ENCODE measurements around the gene MOB4. TPM values are rescaled to one million over a fixed set of nuclear protein-coding genes. Genes with fewer than 3 reads are reported as not detected.
"Not testable (repeated sequence)": the region's sequence is repeated elsewhere in the genome, so short reads cannot be mapped to it uniquely, and the experiment has no call there.

MOB4 gene
- total RNA-seq, 1 donor from 2014 or later, result 28.0 TPM

DNA sequence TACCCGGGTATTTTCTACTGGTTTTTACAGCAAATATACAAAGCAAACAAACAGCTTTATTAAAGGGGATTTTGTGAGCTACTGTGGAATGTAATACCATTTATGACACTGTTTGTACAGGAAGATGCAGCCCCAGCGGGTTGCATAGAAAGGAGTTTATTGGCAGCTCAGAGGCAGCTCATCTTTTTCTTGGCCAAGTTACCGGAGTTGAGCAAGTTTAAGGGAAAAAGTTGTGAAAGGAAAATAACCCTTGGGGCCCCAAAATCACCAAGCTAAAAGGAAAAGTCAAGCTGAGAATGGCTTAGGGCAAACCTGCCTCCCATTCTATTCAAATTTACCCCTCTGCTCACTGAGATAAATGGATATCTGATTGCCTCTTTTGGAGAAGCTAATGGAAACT lies 60.8 kb downstream of the MOB4 start:
- DNase-seq (ENCODE audit: low read depth, low spot score), result no peak
- Mint-ChIP-seq H3K27me3 (ENCODE audit: low read depth) (no peaks in the 10 kb centered on the region), H3K27ac (ENCODE audit: unreplicated experiment) (no peak overlapping the region), H3K36me3 (ENCODE audit: low read depth) (peaks cover 37% of the 10 kb centered on the region), H3K4me3 (no peak overlapping the region), H3K4me1 (no peaks in the 10 kb centered on the region), H3K9me3 (peaks cover 9% of the 10 kb centered on the region)
- TF ChIP-seq CTCF (conservative IDR thresholded peaks at IDR 0.05), result no peak

DNA sequence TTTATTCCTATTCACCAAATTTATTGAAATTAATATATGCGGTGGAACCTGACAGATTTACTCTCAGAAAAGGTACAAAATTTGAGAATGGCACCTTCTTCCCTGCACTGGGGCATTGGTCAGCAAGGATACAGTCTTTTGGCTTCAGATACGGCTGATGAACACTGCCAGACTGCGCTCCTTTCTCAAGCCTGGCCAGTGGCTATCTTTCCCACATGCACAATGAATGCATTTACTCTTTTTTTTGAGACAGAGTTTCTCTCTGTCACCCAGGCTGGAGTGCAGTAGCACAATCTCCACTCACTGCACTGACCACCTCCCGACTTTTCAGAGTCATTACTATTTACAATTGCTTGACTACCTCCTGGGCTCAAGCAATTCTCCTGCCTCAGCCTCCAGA lies 61.6 kb downstream of the MOB4 start:
- H3K36me3 Mint-ChIP-seq (ENCODE audit: low read depth), result peaks cover 29% of the 10 kb centered on the region
- no peak overlapping the region for H3K27ac Mint-ChIP-seq (ENCODE audit: unreplicated experiment)
- no peaks in the 10 kb centered on the region for H3K4me1 Mint-ChIP-seq
- no peak overlapping the region for H3K4me3 Mint-ChIP-seq
- no peaks in the 10 kb centered on the region for H3K27me3 Mint-ChIP-seq (ENCODE audit: low read depth)
- no peak for DNase-seq (ENCODE audit: low read depth, low spot score)
- peaks cover 9% of the 10 kb centered on the region for H3K9me3 Mint-ChIP-seq
- TF ChIP-seq CTCF (conservative IDR thresholded peaks at IDR 0.05), result no peak

DNA sequence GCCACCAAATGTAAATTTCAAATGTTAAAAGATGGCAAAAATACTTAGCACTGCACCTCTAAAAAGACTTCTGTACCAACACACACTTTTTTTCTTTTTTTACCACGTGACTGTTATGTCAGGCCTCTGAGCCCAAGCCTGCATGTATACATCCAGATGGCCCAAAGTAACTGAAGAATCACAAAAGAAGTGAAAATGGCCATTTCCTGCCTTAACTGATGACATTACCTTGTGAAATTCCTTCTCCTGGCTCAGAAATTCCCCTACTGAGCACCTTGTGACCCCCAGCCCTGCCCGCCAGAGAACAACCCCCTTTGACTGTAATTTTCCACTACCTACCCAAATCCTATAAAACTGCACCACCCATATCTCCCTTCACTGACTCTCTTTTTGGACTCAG lies 62.4 kb downstream of the MOB4 start:
- not testable (repeated sequence) for H3K27ac Mint-ChIP-seq (ENCODE audit: unreplicated experiment); H3K4me1 Mint-ChIP-seq; H3K27me3 Mint-ChIP-seq (ENCODE audit: low read depth); H3K9me3 Mint-ChIP-seq; H3K4me3 Mint-ChIP-seq; DNase-seq (ENCODE audit: low read depth, low spot score)
- H3K36me3 Mint-ChIP-seq (ENCODE audit: low read depth), result peaks cover 20% of the 10 kb centered on the region

DNA sequence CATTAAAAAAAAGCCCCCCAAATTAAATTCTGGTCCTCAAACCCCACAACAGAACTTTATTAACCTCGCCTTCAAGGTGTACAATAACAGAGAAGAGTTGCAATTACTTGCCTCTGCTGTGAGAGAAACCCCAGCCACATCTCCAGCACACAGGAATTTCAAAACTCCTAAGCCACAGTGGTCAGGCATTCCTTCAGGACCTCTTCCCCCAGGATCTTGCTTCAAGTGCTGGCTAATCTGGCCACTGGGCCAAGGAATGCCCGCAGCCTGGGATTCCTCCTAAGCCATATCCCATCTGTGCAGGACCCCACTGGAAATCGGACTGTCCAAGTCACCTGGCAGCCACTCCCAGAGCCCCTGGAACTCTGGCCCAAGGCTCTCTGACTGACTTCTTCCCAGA lies 64.3 kb downstream of the MOB4 start:
- DNase-seq (ENCODE audit: low read depth, low spot score); H3K27me3 Mint-ChIP-seq (ENCODE audit: low read depth); H3K4me3 Mint-ChIP-seq; H3K27ac Mint-ChIP-seq (ENCODE audit: unreplicated experiment); H3K9me3 Mint-ChIP-seq; H3K36me3 Mint-ChIP-seq (ENCODE audit: low read depth); H3K4me1 Mint-ChIP-seq: not testable (repeated sequence)

GRCh38 chr2:197587255-197587654 lies 71.4 kb downstream of the MOB4 start:
- not testable (repeated sequence) for H3K27me3 Mint-ChIP-seq (ENCODE audit: low read depth); H3K4me1 Mint-ChIP-seq; H3K9me3 Mint-ChIP-seq; H3K4me3 Mint-ChIP-seq; DNase-seq (ENCODE audit: low read depth, low spot score); H3K27ac Mint-ChIP-seq (ENCODE audit: unreplicated experiment)
- peaks cover 16% of the 10 kb centered on the region for H3K36me3 Mint-ChIP-seq (ENCODE audit: low read depth)

DNA sequence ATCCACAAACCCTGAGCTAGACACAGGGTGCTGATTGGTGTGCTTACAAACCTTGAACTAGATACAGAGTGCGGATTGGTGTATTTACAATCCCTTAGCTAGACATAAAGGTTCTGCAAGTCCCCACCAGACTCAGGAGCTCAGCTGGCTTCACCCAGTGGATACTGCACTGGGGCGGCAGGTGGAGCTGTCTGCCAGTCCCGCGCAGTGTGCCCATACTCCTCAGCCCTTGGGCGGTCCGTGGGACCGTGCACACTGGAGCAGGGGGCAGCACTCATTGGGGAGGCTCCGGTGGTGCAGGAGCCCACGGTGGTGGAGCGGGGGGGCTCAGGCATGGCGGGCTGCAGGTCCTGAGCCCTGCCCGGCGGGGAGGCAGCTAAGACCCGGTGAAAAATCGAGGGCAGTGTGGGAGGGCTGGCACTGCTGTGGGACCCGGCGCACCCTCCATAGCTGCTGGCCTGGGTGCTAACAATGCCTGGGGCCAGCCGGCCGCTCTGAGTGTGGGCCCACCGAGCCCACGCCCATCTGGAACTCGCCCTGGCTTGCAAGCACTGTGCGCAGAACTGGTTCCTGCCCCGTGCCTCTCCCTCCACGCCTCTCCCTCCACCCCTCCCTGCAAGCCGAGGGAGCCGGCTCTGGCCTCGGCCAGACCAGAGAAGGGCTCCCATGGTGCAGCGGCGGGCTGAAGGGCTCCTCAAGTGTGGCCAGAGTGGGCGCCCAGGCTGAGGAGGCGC lies 75.6 kb downstream of the MOB4 start:
- Mint-ChIP-seq H3K36me3 (ENCODE audit: low read depth) (peaks cover 25% of the 10 kb centered on the region), H3K4me1 (peaks cover 18% of the 10 kb centered on the region), H3K27ac (ENCODE audit: unreplicated experiment) (no peak overlapping the region), H3K27me3 (ENCODE audit: low read depth) (no peaks in the 10 kb centered on the region), H3K9me3 (peaks cover 3% of the 10 kb centered on the region), H3K4me3 (no peak overlapping the region)
- no peak for TF ChIP-seq CTCF (conservative IDR thresholded peaks at IDR 0.05)
- no peak for DNase-seq (ENCODE audit: low read depth, low spot score)

GRCh38 chr2:197596766-197597165 lies 80.9 kb downstream of the MOB4 start:
- H3K27ac Mint-ChIP-seq (ENCODE audit: unreplicated experiment), result peak overlapping the region; percentile 35
- TF ChIP-seq CTCF (conservative IDR thresholded peaks at IDR 0.05), result no peak
- no peaks in the 10 kb centered on the region for H3K27me3 Mint-ChIP-seq (ENCODE audit: low read depth)
- H3K9me3 Mint-ChIP-seq, result peaks cover 4% of the 10 kb centered on the region
- peaks cover 23% of the 10 kb centered on the region for H3K36me3 Mint-ChIP-seq (ENCODE audit: low read depth)
- peaks cover 33% of the 10 kb centered on the region for H3K4me1 Mint-ChIP-seq
- H3K4me3 Mint-ChIP-seq, result no peak overlapping the region
- no peak for DNase-seq (ENCODE audit: low read depth, low spot score)
